ENCODE results near the gene DENND4C.

- TF ChIP-seq, protein P1, sequence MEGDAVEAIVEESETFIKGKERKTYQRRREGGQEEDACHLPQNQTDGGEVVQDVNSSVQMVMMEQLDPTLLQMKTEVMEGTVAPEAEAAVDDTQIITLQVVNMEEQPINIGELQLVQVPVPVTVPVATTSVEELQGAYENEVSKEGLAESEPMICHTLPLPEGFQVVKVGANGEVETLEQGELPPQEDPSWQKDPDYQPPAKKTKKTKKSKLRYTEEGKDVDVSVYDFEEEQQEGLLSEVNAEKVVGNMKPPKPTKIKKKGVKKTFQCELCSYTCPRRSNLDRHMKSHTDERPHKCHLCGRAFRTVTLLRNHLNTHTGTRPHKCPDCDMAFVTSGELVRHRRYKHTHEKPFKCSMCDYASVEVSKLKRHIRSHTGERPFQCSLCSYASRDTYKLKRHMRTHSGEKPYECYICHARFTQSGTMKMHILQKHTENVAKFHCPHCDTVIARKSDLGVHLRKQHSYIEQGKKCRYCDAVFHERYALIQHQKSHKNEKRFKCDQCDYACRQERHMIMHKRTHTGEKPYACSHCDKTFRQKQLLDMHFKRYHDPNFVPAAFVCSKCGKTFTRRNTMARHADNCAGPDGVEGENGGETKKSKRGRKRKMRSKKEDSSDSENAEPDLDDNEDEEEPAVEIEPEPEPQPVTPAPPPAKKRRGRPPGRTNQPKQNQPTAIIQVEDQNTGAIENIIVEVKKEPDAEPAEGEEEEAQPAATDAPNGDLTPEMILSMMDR (IDR thresholded peaks at IDR 0.05; ENCODE audit: insufficient read depth, low read length, poor library complexity, severe bottlenecking), result no peak
- TF ChIP-seq EZH2phosphoT487 (conservative IDR thresholded peaks at IDR 0.05; ENCODE audit: low read length), result no peak
Measured at GRCh38 chr9:19203058-19203457, 27.4 kb upstream of the DENND4C start.

Data from SU-DHL-6 (cell line).